HG03469 (cell line): ENCODE measurements around the gene DIS3L.
"Not testable (repeated sequence)": the region's sequence is repeated elsewhere in the genome, so short reads cannot be mapped to it uniquely, and the experiment has no call there.

Experiments
- ATAC-seq: cut with Tn5 transposase; IDR thresholded peaks from one replicate; pipeline ENCODE4 v1.9.1; 2021; ENCODE audit warnings: mild to moderate bottlenecking, moderate library complexity, moderate number of reproducible peaks; ENCODE audit not compliant: unreplicated experiment

Gene DIS3L

DNA sequence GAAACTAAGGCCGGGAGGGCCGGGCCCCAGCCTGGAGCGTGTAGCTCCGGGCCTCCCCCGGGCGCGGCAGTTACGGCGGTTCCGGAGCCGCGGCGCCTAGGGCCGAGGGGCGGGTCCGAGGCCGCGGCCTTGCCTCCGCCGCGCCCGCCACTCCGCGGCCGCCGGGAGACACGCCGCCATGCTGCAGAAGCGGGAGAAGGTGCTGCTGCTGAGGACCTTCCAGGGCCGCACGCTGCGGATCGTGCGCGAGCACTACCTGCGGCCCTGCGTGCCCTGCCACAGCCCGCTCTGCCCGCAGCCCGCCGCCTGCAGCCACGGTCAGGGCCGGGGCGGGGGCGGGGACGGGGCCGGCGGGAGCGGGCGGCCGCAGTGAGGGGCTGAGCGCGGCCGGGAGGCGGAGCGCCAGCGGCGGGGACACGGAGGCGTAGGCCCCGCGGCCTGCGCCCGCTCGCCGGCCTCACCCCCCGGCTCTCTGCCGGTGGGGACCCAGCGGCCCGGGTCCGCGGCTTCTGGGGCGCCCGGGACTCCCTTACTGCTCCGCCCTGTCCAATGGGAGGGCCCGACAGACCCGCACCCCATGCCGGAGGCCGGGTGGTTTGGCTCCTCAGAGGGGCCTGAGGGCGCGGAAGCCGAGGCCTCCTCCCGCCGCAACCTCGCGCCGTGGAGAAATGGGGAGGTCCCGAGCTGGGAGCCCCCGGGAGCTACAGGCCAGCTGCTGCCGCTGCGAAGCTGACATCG, at the start of gene DIS3L:
TSS of gene DIS3L (plus strand) at position 150 of the 738 bp plus-strand sequence. CDS start at position 179, 29 bp downstream.
- ATAC-seq: no peak

DNA sequence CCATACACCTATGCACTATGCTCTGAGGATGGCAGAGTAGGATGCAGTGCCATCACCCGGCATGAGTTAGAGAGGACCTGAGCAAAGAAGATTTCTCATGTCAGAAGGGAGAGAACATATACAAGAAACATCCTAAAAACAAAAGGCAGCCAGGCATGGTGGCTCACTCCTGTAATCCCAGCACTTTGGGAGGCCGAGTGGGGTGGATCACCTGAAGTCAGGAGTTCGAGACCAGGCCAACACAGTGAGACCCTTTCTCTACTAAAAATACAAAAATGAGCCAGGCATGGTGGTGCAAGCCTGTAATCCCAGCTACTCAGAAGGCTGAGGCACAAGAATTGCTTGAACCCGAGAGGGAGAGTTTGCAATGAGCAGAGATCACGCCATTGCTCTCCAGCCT, 47.5 kb upstream of the DIS3L start:
- ATAC-seq: not testable (repeated sequence)

DNA sequence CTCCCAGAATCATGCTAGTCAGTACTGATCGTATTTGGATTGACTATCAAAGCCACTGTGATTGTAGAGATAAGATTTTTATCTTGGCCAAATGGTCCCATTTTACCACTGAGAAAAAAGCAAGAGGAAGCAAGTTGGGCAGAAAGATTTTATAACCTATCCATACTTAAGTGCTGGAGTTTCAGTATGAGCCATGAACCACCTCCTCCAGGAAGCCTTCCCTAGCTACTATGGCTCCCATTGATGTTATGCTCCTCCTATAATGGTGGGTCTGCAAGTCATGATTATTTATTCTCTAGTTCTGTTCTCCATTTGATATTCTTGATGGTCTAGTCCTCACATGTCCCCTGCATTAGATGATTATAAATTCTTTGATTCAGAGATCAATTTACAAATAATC, 46.4 kb upstream of the DIS3L start:
- no peak for ATAC-seq

DNA sequence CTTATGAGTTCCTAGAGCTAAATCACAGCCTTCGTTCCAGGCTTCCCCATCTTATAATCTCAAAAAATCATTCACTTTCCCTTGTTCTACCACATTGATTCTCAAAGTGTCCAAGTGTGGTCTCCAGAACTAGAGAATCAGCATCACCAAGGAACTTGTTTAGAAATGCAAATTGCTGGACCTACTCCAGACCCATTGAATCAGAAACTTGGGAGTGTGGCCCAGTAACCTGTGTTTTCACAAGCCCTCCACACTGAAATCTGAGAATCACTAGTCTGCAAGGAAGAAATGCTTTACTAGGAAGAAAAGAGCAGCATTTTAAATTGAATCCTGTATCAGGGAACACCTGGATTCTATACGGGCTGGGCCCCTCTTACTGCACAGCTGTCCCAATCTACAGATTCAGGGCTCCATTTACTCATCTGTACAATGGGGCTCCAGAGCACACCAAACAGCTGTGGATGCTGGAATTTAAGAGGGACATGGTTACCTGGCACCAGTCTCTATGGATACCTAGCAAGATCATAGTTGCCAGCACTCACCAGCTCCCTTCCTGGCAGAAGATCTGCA, 43.7 kb upstream of the DIS3L start:
- no peak for ATAC-seq

DNA sequence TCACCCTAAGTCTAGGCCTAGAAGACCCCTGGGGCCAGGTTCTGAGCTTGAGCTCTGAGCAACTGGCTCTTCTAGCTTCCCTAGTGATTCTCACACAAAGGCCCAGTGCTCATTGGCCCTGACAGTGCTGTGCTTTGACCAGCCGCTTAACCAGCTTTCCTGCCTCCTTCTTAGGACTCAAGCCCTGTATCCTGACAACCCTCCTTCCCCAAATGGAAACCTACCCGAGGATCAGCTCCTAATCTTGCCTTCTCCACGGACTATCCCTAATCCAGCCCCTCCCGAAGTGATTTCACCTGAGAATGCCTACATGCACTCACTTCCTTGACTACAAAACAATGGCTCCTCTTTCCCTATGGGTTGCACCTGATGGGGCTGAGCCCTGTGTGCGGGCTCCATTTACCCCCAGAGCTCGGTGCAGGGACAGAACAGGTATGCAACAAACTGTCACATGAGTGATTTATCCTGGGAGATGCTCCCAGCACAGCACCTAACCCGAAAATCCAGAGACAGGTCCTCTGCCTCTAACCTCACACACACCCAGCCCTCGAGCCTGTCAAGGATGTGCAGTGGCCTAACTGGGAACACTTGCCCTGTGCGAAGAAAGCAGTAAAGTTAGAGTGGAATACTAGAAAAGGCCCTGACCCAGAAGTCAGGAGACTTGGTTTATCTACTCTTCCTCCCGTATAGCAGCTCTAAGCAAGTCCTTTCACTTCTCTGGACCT, 42.1 kb upstream of the DIS3L start:
- ATAC-seq: no peak

DNA sequence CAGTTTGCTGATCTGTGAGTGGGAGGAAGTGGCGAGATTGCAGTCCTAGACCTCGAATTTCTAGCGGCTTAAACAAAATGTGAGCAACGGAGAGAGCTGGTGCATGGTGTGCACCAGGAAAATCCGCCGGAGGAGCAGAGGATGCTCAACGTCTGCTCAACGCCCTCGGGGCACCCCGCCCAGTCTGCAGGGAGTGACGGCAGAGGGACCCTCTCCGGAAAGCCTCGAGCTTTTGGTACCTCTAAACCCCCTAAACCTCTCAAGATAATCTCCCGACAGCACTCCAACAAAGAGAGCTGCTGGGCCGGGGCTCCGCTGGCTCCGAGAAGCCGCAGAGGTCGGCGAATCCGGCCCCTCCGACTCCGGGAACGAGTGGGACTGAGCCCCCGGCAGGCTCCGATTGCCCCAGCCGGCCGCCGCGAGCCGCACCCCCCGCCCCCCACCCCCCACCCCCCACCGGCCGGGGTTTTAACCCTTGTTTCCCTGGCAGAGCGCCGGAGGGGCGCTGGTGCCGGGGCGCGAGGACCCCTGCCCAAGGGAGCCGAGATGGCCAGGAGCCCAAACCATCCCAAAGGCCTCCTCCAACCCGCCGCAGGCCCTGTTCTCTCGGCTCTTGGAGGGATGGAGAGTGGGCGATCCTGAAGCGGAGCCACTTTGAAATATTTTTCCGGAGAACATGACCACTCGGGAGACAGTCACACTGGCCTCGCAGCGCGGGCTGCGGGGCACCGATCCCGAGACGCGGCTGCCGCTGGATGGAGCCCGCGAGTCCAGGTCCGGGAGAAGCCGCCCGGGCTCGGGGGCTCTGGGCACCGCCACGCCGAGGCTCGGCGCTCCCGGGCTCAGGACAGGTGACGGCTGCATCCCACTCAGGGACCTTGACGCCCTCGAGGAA, 41.3 kb upstream of the DIS3L start:
- no peak for ATAC-seq

DNA sequence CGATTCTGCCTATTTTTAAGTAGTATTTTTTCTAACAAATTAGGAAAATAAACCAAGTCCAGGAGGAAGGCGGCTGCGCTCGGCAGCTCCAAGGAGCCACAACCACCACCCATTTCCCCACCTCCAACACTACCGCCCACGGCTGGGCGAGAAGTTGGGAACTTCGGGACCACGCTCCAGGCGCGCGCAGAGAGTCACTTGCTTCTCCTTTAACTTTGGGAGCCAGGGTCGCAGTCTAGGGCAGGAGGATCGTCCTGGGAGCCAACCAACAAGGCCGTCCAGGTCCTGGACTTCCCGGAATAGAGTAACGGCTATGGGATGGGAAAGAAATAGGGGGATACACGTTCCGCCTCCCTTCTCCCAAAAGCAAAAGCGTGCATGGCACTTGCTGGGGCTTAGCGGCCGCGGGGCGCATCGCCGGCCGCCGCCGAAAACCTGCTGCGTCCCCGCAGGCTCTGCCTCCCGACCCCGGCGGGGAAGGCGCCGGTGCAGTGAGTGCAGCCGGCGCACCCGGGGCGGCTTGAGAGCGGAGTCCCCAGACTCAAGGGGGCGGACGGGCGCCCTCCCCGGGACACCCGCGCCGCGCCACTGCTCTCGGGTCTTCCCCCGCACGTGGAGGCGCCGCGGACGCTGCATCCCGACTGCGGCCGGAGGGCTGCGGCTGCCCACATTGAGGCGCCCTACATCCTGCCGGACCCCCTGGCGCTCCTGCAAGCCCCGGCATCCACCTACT, 40.5 kb upstream of the DIS3L start:
- ATAC-seq: no peak

DNA sequence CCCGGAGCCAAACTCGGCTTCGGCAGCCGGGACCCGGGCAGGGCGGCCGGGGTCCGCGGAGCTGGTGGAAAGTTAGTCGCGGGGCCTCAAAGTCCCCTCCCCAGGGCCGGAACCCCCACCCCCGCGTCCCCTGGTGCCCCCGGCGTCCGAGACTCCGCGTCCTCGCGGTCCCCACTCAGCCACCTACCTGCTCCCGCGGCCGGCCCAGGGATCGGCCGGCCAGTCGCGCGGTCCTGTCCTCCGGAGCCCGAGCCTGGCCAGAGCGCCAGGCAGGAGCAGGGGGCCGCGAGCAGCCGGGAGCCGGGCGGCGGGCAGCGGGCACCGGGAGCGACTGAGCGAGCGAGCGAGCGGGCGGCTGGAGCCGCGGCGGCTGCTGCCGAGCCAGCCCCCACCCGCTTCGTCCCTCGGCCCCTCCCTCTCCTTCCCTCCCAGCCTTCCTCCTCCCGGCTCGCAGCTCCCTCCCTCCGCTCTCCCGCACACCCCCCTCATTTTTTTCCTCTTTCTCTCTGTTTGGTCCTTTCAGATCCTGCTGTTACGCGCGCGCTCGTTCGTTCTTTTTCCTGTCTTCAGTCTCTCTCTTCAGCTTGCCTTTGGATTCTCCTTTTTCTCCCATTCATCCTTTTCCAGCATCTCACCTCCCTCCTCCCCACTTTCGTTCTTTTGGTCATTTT, 39.8 kb upstream of the DIS3L start, which contains the start of gene MEGF11:
TSS of gene MEGF11 (minus strand) at position 333 of the 671 bp plus-strand sequence. CDS start 125,347 bp downstream, outside the sequence.
- ATAC-seq: no peak

DNA sequence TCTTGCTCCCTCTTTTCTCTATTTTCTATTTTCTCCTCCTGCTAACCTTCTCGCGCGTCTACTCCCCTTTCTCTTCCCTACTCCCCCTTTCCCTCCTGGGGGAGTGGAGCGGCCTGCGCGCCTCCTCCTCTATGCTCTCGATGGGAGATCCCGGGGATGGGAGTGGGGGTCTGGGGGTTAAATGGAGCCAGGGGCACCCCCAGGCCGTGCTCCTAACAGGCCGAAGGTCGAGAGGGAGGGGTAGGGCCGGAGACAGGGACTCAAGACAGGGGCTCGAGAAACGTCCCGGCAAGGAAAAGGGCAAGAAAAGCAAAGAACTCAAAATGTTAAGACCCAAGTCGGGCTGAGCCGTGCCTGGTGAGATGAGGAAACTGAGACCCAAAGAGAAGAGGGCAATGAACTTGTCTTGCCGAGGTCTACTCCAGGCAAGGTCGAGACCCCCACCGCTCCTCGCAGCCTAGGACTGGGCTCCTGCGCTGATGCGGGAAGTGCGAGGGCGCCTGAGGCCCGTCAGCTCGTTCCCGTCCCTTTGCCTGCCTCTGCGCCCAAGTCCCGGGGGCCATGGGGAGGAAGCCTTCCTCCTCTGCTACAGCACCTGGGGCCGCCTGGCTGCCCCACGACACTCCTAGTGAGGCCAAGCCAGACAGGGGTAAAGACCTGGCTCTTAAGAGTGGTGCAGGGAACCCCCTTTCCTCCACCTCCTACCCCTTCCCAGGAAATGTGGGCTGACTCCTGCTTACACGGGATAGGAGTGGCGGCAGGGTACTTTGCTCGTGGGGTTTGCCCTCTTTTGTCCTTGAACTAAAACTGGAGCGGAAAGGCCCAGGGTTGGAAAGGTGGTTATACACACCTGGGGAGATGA, 39.0 kb upstream of the DIS3L start:
- ATAC-seq: no peak

DNA sequence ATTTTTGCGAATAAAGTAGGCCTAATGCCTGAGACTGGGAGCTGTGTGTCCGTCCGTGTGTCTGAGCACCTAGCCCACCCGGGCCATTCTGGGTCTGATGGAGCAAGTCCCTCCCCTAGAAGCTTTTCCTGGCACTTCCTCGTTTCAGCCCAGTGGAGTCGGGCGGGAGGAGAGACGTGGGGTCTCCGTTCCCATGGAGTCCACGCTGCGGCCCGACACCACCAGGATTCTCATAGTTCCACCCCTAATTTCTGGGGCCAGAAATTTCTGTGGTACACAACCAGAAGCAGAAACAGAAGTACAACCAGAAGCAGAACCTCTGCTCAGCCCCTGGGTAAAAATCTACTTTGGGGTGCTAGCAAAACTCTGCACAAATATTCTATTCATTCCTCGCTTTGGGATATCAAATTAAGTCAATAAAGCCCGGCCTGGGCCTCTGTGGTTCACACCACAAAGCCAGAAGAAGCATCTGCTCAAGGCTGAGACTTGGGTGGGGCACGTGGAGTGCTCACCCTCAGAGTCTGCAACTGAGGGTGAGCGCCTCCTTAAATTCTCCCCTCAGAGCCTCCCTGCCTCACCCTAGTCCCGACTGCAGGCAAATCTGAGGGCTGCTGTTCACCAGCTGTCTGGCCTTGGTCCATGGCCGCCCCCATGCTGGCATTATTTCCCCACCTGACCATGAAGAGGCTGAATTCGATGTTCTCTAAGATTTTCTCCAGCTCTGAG, 38.3 kb upstream of the DIS3L start:
- no peak for ATAC-seq

DNA sequence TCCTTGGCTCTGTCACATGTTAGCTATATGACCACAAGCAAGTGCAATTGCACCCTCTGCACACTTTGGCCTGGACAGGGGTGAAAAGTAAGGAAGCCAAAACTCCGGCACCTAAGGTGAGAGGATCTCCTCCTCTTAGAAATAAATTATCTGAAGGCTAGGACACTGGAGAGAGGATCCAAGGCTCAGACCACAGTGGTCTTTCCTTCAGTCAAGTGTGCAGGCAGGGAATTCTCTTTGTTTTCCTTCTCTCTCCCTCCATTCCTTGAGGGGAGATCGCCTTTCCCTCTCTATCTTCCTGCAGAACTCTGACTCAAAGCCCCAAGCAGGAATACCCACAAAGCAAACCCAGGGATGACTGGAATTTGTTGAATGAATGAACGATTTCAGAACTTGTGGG, 36.7 kb upstream of the DIS3L start:
- ATAC-seq: no peak

DNA sequence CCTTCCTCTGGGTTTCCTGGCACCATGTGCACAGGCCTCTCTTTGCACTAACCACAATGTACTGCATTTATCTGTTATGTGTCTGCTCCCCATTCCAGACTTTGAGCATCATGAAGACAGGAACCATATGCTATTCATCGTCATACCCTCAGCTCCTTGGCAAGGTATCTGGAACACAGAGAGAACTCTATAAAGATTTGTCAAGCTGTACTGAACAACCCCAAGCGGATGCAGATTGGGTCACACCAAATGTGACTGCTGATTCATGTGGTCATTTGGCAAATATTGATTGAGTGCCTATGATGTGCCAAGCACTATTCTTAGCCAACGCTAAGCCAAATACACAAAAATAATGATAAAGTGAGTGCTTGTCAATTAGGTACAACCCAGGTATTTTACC, 32.3 kb upstream of the DIS3L start:
- ATAC-seq: no peak

DNA sequence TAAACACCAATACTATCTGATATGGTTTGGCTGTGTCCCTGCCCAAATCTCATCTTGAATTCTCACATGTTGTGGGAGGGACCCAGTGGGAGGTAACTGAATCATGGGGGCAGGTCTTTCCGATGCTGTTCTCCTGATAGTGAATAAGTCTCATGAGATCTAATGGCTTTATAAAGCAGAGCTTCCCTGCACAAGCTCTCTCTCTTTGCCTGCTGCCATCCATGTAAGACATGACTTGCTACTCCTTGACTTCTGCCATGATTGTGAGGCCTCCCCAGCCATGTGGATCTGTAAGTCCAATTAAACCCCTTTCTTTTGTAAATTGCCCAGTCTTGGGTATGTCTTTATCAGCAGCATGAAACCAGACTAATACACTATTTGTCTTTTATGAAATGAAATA, 30.5 kb upstream of the DIS3L start:
- ATAC-seq: not testable (repeated sequence)

DNA sequence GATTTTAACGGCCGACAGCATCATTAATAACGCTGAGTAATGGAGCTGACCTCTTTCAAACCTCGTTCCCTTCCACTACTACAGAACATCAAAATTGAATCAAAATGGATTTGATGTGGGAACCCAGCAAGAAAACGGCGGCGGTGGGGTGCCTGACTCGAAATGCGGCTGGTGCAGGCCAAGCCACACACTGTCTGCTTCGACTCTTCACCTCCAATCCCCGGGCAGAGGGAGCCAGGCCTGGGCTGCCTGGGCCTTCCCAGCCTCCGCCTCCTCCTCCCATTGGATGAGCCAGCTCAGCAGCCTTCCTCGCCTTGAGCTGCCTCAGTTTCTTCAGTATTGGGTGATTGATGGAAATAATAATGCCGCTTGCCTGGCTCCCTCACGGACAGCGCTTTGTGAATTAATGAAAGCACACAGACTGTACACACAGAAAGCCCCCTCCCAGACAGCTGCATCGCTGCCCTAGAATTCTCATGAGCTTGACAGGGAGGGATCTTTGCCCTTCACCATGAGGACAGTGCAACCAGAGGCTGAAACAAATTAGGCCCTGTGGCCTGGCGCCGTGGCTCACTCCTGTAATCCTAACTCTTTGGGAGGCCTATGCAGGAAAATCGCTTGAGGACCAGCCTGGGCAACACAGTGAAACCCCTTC, 28.4 kb upstream of the DIS3L start:
- no peak for ATAC-seq

DNA sequence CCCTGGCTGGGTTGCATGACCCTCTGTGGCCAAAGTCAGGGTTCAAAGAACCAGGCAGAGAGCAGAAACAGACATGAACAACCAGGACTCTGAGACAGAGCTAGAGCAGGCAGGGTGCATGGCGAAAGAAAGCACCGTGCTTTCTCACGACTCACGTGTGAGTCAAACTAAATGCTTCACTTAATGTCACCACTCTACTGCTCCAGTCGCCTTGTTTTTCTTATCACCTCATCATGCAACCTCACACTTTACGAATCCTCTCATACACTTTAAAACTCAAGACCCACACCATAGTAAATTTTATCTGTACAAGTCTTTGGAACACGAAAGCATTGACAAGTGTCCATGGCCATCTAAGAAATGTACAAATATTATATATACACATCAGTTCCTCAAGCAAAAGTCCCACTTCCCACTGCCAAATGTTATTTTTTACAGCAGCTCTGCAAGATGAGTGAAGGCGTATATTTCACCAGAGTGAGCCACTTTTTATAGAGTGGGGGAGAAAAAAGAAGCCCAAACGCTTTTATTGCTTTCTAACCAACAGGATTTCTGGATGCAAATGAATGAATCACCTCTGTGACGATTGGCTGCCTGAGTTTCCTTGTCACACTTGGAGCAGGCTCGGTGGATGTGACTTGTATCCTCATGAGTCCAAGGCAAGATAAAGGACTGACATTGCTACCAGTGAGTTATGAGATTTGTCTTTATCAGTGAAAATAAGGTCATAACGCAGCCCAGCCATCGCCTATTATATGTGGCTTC, 23.9 kb upstream of the DIS3L start:
- no peak for ATAC-seq

DNA sequence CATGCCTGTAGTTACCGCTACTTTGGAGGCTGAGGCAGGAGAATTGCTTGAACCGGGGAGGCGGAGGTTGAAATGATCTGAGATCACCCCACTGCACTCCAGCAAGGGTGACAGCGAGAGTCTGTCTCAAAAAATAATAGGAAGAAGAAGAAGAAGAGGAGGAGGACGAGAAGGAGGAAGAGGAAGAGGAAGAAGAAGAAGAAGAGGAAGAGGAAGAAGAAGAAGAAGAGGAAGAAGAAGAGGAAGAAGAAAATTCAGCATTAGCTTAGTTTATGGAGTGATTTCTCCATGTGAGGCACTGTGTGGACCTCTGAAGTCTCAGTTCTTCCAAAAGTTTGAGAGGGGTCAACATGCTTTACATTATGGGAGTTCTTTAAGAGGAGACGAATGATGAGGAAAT, 22.4 kb upstream of the DIS3L start:
- no peak for ATAC-seq

DNA sequence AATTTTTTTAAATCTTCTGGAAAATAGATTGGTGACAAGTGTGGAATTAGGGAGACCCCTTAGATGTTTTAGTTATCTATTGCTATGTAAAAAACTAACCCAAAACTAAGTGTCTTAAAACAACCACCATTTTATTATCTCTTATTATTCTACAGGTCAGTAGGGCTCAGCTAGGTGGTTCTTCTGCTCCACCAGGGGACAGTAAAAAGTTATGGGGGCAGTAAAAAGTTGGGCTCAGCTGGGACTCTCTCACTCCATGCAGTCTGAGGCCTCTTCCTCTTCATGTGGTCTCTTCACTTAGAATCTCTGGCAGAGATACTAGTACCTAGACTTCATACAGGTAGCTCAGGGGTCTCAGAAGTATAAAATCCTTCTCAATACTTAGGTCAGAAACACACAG, 18.0 kb upstream of the DIS3L start:
- no peak for ATAC-seq
